ENCODE results near the gene OSER1.

The OSER1 gene

DNA sequence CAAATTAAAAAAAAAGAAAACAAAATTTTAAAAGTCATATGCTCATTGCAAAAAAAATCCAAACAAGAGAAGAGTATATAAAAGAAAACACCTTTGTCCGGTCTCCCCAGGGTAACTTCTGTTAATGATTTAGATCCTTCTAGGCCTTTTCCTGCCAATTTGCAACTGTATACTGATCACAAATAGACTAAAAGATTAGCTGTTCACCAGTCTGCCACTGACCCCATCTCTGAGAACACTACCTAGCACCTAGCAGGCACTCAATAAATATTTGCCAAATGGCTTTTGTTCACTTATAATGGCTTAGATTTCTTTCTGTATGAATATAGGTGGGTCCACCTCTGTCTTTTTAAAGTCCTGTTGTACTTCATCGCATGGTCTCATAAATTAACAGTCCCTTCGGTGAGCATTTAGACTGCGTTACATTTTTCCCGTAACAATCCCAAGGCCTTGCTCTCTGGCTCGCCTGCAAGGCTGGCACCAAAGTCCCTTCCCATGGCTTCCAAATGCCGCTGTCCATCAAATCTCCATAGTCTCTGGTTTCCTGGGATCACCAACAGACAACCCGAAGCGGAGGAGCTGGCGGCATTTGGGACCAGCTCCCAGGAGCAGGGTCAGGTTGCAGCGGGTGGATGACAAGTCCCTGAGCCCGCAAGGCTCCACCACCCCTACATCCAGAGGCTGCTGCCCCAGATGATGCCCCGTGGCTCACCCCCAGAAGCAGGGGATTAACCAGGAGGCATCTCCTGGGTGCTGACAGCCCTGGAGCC, 35.4 kb downstream of the OSER1 start:
- H3K27ac ChIP-seq (ENCODE audit: low read depth, low read length) = no peak overlapping the region
- no peak overlapping the region for H3K4me3 ChIP-seq (ENCODE audit: low read depth, low read length)
- H3K27me3 ChIP-seq (ENCODE audit: control insufficient read depth, insufficient read depth, low read length) = no peaks in the 10 kb centered on the region
- no peaks in the 10 kb centered on the region for H3K36me3 ChIP-seq (ENCODE audit: control insufficient read depth, insufficient read depth, low read length)
- H3K9ac ChIP-seq (ENCODE audit: low read depth, low read length) = no peak overlapping the region
- no peaks in the 10 kb centered on the region for H3K4me1 ChIP-seq (ENCODE audit: control insufficient read depth, insufficient read depth, low read length)
- no peaks in the 10 kb centered on the region for H3K9me3 ChIP-seq (ENCODE audit: control insufficient read depth, insufficient read depth, low read length)

GRCh38 chr20:44173846-44174245, 36.7 kb downstream of the OSER1 start:
- no peak overlapping the region for H3K4me3 ChIP-seq (ENCODE audit: low read depth, low read length)
- H3K9ac ChIP-seq (ENCODE audit: low read depth, low read length) = no peak overlapping the region
- H3K36me3 ChIP-seq (ENCODE audit: control insufficient read depth, insufficient read depth, low read length) = no peaks in the 10 kb centered on the region
- no peaks in the 10 kb centered on the region for H3K9me3 ChIP-seq (ENCODE audit: control insufficient read depth, insufficient read depth, low read length)
- H3K27ac ChIP-seq (ENCODE audit: low read depth, low read length) = no peak overlapping the region
- H3K27me3 ChIP-seq (ENCODE audit: control insufficient read depth, insufficient read depth, low read length) = no peaks in the 10 kb centered on the region
- no peaks in the 10 kb centered on the region for H3K4me1 ChIP-seq (ENCODE audit: control insufficient read depth, insufficient read depth, low read length)

- no peak overlapping the region for H3K9ac ChIP-seq (ENCODE audit: low read depth, low read length)
- no peaks in the 10 kb centered on the region for H3K36me3 ChIP-seq (ENCODE audit: control insufficient read depth, insufficient read depth, low read length)
- H3K27me3 ChIP-seq (ENCODE audit: control insufficient read depth, insufficient read depth, low read length) = no peaks in the 10 kb centered on the region
- no peak overlapping the region for H3K4me3 ChIP-seq (ENCODE audit: low read depth, low read length)
- H3K27ac ChIP-seq (ENCODE audit: low read depth, low read length) = no peak overlapping the region
- H3K4me1 ChIP-seq (ENCODE audit: control insufficient read depth, insufficient read depth, low read length) = no peaks in the 10 kb centered on the region
- no peaks in the 10 kb centered on the region for H3K9me3 ChIP-seq (ENCODE audit: control insufficient read depth, insufficient read depth, low read length)
These were observed 37.5 kb downstream of the OSER1 start for GRCh38 chr20:44173116-44173515.

DNA sequence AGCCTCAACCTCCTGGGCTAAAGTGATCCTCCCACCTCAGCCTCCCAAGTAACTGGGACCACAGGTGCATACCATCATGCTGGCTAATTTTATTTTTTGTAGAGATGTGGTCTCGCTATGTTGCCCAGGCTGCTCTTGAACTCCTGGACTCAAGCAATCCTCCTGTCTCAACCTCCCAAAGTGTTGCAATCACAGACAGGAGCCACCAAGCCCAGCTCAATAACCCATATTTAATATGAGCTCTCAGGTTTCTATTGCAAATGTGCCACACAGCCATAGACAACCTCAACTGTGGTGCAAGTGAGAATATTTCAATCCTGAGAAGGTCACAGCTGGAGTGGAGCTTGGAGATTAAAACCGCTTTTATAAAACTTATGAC, 38.0 kb downstream of the OSER1 start:
- H3K36me3 ChIP-seq (ENCODE audit: control insufficient read depth, insufficient read depth, low read length) = no peaks in the 10 kb centered on the region
- no peak overlapping the region for H3K4me3 ChIP-seq (ENCODE audit: low read depth, low read length)
- no peaks in the 10 kb centered on the region for H3K27me3 ChIP-seq (ENCODE audit: control insufficient read depth, insufficient read depth, low read length)
- H3K27ac ChIP-seq (ENCODE audit: low read depth, low read length) = no peak overlapping the region
- no peaks in the 10 kb centered on the region for H3K9me3 ChIP-seq (ENCODE audit: control insufficient read depth, insufficient read depth, low read length)
- no peak overlapping the region for H3K9ac ChIP-seq (ENCODE audit: low read depth, low read length)
- H3K4me1 ChIP-seq (ENCODE audit: control insufficient read depth, insufficient read depth, low read length) = no peaks in the 10 kb centered on the region

- H3K4me3 ChIP-seq (ENCODE audit: low read depth, low read length) = no peak overlapping the region
- no peak overlapping the region for H3K9ac ChIP-seq (ENCODE audit: low read depth, low read length)
- no peaks in the 10 kb centered on the region for H3K36me3 ChIP-seq (ENCODE audit: control insufficient read depth, insufficient read depth, low read length)
- H3K9me3 ChIP-seq (ENCODE audit: control insufficient read depth, insufficient read depth, low read length) = no peaks in the 10 kb centered on the region
- H3K27me3 ChIP-seq (ENCODE audit: control insufficient read depth, insufficient read depth, low read length) = no peaks in the 10 kb centered on the region
- H3K4me1 ChIP-seq (ENCODE audit: control insufficient read depth, insufficient read depth, low read length) = no peaks in the 10 kb centered on the region
- no peak overlapping the region for H3K27ac ChIP-seq (ENCODE audit: low read depth, low read length)
These were observed 38.6 kb downstream of the OSER1 start for GRCh38 chr20:44171775-44172571.

DNA sequence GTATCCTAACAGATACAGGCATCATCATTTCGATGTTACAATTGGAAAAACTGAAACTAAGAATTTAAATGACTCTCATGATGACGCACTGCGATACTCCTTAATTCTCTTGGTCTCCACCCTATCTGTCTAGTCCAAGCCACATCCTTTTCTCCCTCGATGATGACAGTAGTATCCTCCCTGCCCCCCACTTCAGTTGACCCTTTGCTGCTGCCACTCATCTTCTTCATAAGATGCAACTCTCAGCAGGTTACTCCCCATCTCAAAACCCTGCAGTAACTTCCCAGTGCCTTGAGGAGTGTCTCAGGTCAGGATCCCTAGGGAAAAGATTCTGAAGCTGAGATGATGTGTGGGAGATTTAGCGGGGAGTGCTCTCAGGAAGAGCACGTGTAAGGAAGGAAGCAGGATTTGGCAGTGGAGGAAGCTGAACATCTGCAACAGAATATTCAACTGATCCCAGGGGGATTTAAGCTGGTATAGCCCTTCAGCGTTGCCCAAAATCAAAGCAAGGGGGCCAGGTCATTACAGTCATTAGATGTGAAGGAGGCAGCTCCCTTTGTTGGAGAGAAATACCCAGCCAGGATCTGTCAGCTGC, 39.7 kb downstream of the OSER1 start:
- Histone ChIP-seq H3K27ac (ENCODE audit: low read depth, low read length) (no peak overlapping the region), H3K4me1 (ENCODE audit: control insufficient read depth, insufficient read depth, low read length) (no peaks in the 10 kb centered on the region), H3K27me3 (ENCODE audit: control insufficient read depth, insufficient read depth, low read length) (no peaks in the 10 kb centered on the region), H3K9ac (ENCODE audit: low read depth, low read length) (no peak overlapping the region), H3K36me3 (ENCODE audit: control insufficient read depth, insufficient read depth, low read length) (no peaks in the 10 kb centered on the region), H3K4me3 (ENCODE audit: low read depth, low read length) (no peak overlapping the region), H3K9me3 (ENCODE audit: control insufficient read depth, insufficient read depth, low read length) (no peaks in the 10 kb centered on the region)

- Histone ChIP-seq H3K27me3 (ENCODE audit: control insufficient read depth, insufficient read depth, low read length) (no peaks in the 10 kb centered on the region), H3K4me1 (ENCODE audit: control insufficient read depth, insufficient read depth, low read length) (no peaks in the 10 kb centered on the region), H3K9me3 (ENCODE audit: control insufficient read depth, insufficient read depth, low read length) (no peaks in the 10 kb centered on the region), H3K9ac (ENCODE audit: low read depth, low read length) (no peak overlapping the region), H3K27ac (ENCODE audit: low read depth, low read length) (no peak overlapping the region), H3K36me3 (ENCODE audit: control insufficient read depth, insufficient read depth, low read length) (no peaks in the 10 kb centered on the region), H3K4me3 (ENCODE audit: low read depth, low read length) (no peak overlapping the region)
These were observed 42.8 kb downstream of the OSER1 start for GRCh38 chr20:44167736-44168135.

DNA sequence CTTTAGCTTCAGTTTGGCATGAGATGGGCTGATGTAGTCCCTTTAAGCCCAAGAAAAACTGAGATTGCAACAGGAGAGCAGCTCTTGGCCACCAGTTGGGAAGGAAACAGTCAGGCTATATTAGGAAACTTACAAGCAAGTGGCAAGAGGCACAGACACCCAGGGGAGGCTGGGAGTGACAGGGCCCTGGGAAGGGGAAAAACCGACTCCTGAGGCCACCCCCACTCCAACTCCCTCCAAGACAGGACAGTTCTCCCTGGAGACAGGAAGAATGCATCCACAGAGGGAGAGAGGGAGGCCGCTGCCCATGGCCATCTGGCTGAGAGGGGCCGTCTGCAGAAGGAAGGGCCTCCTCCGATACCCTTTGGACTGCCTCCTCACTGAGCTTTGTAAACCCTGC, 44.1 kb downstream of the OSER1 start:
- H3K9me3 ChIP-seq (ENCODE audit: control insufficient read depth, insufficient read depth, low read length) = no peaks in the 10 kb centered on the region
- no peak overlapping the region for H3K9ac ChIP-seq (ENCODE audit: low read depth, low read length)
- no peaks in the 10 kb centered on the region for H3K36me3 ChIP-seq (ENCODE audit: control insufficient read depth, insufficient read depth, low read length)
- no peak overlapping the region for H3K27ac ChIP-seq (ENCODE audit: low read depth, low read length)
- H3K4me1 ChIP-seq (ENCODE audit: control insufficient read depth, insufficient read depth, low read length) = no peaks in the 10 kb centered on the region
- no peaks in the 10 kb centered on the region for H3K27me3 ChIP-seq (ENCODE audit: control insufficient read depth, insufficient read depth, low read length)
- H3K4me3 ChIP-seq (ENCODE audit: low read depth, low read length) = no peak overlapping the region

- Histone ChIP-seq H3K27me3 (ENCODE audit: control insufficient read depth, insufficient read depth, low read length) (no peaks in the 10 kb centered on the region), H3K4me1 (ENCODE audit: control insufficient read depth, insufficient read depth, low read length) (no peaks in the 10 kb centered on the region), H3K27ac (ENCODE audit: low read depth, low read length) (no peak overlapping the region)
These were observed 44.6 kb downstream of the OSER1 start for GRCh38 chr20:44166008-44166407.

DNA sequence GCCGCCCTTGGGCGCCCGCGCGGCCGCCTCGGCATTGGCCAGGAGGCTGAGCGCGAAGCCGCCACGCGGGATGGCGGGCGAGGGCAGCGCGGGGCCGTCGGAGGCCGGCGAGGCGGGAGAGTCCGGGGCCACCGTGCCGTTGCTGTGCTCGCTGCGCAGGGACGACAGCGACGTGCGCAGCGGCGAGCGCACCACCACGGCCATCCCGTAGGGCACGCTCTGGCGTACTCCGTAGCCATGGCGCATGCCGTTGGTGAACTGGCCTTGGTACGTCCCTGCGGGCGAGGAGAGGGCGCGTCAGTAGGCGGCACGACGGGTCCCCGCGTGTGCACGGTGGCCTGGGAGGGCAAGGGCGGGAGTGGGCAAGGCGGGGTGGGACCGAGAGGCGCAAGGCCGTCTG, 50.4 kb downstream of the OSER1 start:
- Histone ChIP-seq H3K9me3 (ENCODE audit: control insufficient read depth, insufficient read depth, low read length) (no peaks in the 10 kb centered on the region), H3K36me3 (ENCODE audit: control insufficient read depth, insufficient read depth, low read length) (no peaks in the 10 kb centered on the region), H3K9ac (ENCODE audit: low read depth, low read length) (no peak overlapping the region), H3K27ac (ENCODE audit: low read depth, low read length) (no peak overlapping the region), H3K4me1 (ENCODE audit: control insufficient read depth, insufficient read depth, low read length) (no peaks in the 10 kb centered on the region), H3K27me3 (ENCODE audit: control insufficient read depth, insufficient read depth, low read length) (no peaks in the 10 kb centered on the region), H3K4me3 (ENCODE audit: low read depth, low read length) (no peak overlapping the region)

More at GRCh38 chr20:44166008-44166407, 44.6 kb downstream of the OSER1 start:
- no peak overlapping the region for H3K4me3 ChIP-seq (ENCODE audit: low read depth, low read length)
- no peak overlapping the region for H3K9ac ChIP-seq (ENCODE audit: low read depth, low read length)
- no peaks in the 10 kb centered on the region for H3K36me3 ChIP-seq (ENCODE audit: control insufficient read depth, insufficient read depth, low read length)
- no peaks in the 10 kb centered on the region for H3K9me3 ChIP-seq (ENCODE audit: control insufficient read depth, insufficient read depth, low read length)

DNA sequence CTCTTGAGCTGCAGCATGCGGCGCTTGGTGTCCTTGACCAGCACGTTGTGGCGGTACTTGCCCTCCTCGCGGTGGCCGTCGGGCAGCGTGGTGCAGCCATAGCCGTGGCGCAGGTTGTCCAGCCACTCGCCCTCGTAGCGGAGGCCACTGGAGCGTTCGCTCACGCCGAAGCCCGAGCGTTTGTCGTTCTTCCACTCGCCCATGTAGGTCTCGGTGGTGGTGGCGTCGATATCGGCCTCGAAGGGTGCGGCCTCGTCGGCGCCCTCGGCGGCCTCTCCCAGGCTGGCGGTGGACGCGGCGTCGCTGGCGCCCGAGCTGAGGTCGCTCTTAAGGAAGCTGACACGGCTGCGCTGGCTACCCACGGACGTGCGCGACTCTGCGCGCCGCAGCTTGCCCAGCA, 50.9 kb downstream of the OSER1 start:
- Histone ChIP-seq H3K27ac (ENCODE audit: low read depth, low read length) (no peak overlapping the region), H3K27me3 (ENCODE audit: control insufficient read depth, insufficient read depth, low read length) (no peaks in the 10 kb centered on the region), H3K4me3 (ENCODE audit: low read depth, low read length) (no peak overlapping the region), H3K36me3 (ENCODE audit: control insufficient read depth, insufficient read depth, low read length) (no peaks in the 10 kb centered on the region), H3K4me1 (ENCODE audit: control insufficient read depth, insufficient read depth, low read length) (no peaks in the 10 kb centered on the region), H3K9ac (ENCODE audit: low read depth, low read length) (no peak overlapping the region), H3K9me3 (ENCODE audit: control insufficient read depth, insufficient read depth, low read length) (no peaks in the 10 kb centered on the region)
